Endothelial cell of umbilical vein (primary cell): Measurements from ENCODE around the gene JAZF1. TPM values are rescaled to one million over a fixed set of nuclear protein-coding genes. Genes with fewer than 3 reads are reported as not detected.

Experiments
- BruUV-seq: library from RNA; stranded (reverse); fragments of 400-500 nt; replicated peaks from 2 replicates; lab custom pipeline; 2021; lab: Mats Ljungman, UMichigan
- CTCF ChIA-PET: fragments of 300-600, 350-600 bp; sonication (Branson Sonifier 250); formaldehyde crosslinking; loops from one replicate; lab custom pipeline; 2021; ENCODE audit warnings: antibody characterized with exemption, inconsistent platforms; lab: Charles Lee
- POLR2A ChIA-PET: fragments of 300-600, 350-600 bp; sonication (Branson Sonifier 250); formaldehyde crosslinking; loops from one replicate; lab custom pipeline; 2021; ENCODE audit warnings: antibody characterized with exemption, inconsistent platforms; lab: Charles Lee
- DNase-seq: peaks from one replicate; pipeline ENCODE4 v3.0.0-alpha.2; 2011; ENCODE audit warnings: low read depth, low spot score
- FAIRE-seq: peaks from 2 replicates; lab custom pipeline; 2011; peaks lifted over from hg19 to GRCh38; lab: Jason Lieb, UNC
- H2AFZ ChIP-seq: 2 replicates; pipeline ENCODE4 v1.6.0; 2012; ENCODE audit warnings: low read depth, low read length, control low read depth, inconsistent platforms
- H3K27ac ChIP-seq: 2 replicates; pipeline ENCODE4 v1.5.1; 2011; ENCODE audit warnings: low read depth, mild to moderate bottlenecking, control low read depth, low read length, moderate library complexity; ENCODE audit not compliant: insufficient read depth
- H3K27me3 ChIP-seq, 2 experiments: 2 replicates each; pipeline versions ENCODE4 v1.6.0 to v1.6.1; 2011; ENCODE audit warnings: low read length in 2 of 2, mixed read lengths in 1 of 2; ENCODE audit not compliant: control insufficient read depth in 2 of 2, insufficient read depth in 2 of 2
- H3K36me3 ChIP-seq, 2 experiments: 2 replicates in 1 of 2; 3 replicates in 1 of 2; pipeline ENCODE4 v1.5.1; 2011; ENCODE audit warnings: low read length in 2 of 2, mild to moderate bottlenecking in 1 of 2, moderate library complexity in 1 of 2; ENCODE audit not compliant: control insufficient read depth in 2 of 2, insufficient read depth in 2 of 2; ENCODE audit errors: extremely low read depth in 1 of 2
- H3K4me1 ChIP-seq: 3 replicates; pipeline ENCODE4 v1.5.1; 2011; ENCODE audit warnings: mild to moderate bottlenecking, low read length; ENCODE audit not compliant: control insufficient read depth, insufficient read depth; ENCODE audit errors: extremely low read depth
- H3K4me2 ChIP-seq: 2 replicates; pipeline ENCODE4 v1.6.1; 2011; ENCODE audit warnings: low read length, control low read depth, mixed read lengths; ENCODE audit not compliant: insufficient read depth
- H3K4me3 ChIP-seq, 3 experiments: fragments of 200-600 bp in 1 of 3; sonication (generic), shearing (Covaris generic) in 1 of 3; replicated peaks in 1 of 3; 2 replicates each; pipeline ENCODE4 v1.5.1; 2011 to 2016; ENCODE audit warnings: control low read depth in 3 of 3, low read length in 3 of 3, mild to moderate bottlenecking in 2 of 3, inconsistent platforms in 1 of 3, low read depth in 1 of 3, moderate library complexity in 1 of 3; ENCODE audit not compliant: insufficient read depth in 1 of 3
- H3K79me2 ChIP-seq: 2 replicates; pipeline ENCODE4 v1.6.0; 2012; ENCODE audit warnings: low read length, inconsistent platforms; ENCODE audit not compliant: control insufficient read depth, insufficient read depth
- H3K9ac ChIP-seq: replicated peaks from 2 replicates; pipeline ENCODE3; 2011; ENCODE audit warnings: low read length, control low read depth; ENCODE audit not compliant: insufficient read depth; ENCODE audit errors: extremely low read depth
- H3K9me1 ChIP-seq: replicated peaks from 3 replicates; pipeline ENCODE4 v1.6.0; 2011; ENCODE audit warnings: mild to moderate bottlenecking, low read length; ENCODE audit not compliant: control insufficient read depth, insufficient read depth; ENCODE audit errors: extremely low read depth
- H3K9me3 ChIP-seq: replicated peaks from 2 replicates; pipeline ENCODE4 v1.5.1; 2012; ENCODE audit warnings: low read length, inconsistent platforms; ENCODE audit not compliant: control insufficient read depth, insufficient read depth
- H4K20me1 ChIP-seq: replicated peaks from 2 replicates; pipeline ENCODE3; 2011; ENCODE audit warnings: mild to moderate bottlenecking, low read length; ENCODE audit not compliant: control insufficient read depth, insufficient read depth; ENCODE audit errors: extremely low read depth
- CTCF ChIP-seq, 2 donors: IDR thresholded peaks; 1 replicate in 1 of 2; 2 replicates in 1 of 2; pipeline ENCODE4 v1.5.1; 2011; ENCODE audit warnings: low read length in 2 of 2, mild to moderate bottlenecking in 2 of 2, moderate library complexity in 2 of 2, control low read depth in 1 of 2, inconsistent platforms in 1 of 2, low read depth in 1 of 2; ENCODE audit not compliant: insufficient read depth in 1 of 2; ENCODE audit errors: extremely low read depth in 1 of 2
- EZH2 ChIP-seq: IDR thresholded peaks from 2 replicates; pipeline ENCODE4 v1.6.1; 2012; ENCODE audit warnings: borderline replicate concordance, low read depth, mild to moderate bottlenecking, moderate library complexity, low read length, inconsistent platforms; ENCODE audit not compliant: severe bottlenecking
- FOS ChIP-seq: IDR thresholded peaks from 2 replicates; pipeline ENCODE4 v1.6.1; 2011; ENCODE audit warnings: mild to moderate bottlenecking, low read length, moderate library complexity, borderline replicate concordance; ENCODE audit not compliant: insufficient read depth
- GATA2 ChIP-seq: IDR thresholded peaks from 2 replicates; pipeline ENCODE4 v1.7.0; 2011; ENCODE audit warnings: low read depth, mild to moderate bottlenecking, moderate library complexity, mixed read lengths, low read length; ENCODE audit not compliant: insufficient read length, insufficient read depth
- JUN ChIP-seq: IDR thresholded peaks from 2 replicates; pipeline ENCODE4 v1.6.1; 2011; ENCODE audit warnings: borderline replicate concordance, low read depth; ENCODE audit not compliant: insufficient read length, insufficient read depth
- MAX ChIP-seq: IDR thresholded peaks from 2 replicates; pipeline ENCODE4 v1.6.1; 2011; ENCODE audit not compliant: insufficient read depth, insufficient read length
- MYC ChIP-seq: IDR thresholded peaks from one replicate; pipeline ENCODE4 v1.6.1; 2011; ENCODE audit warnings: mild to moderate bottlenecking, low read depth, low read length
- POLR2A ChIP-seq: IDR thresholded peaks from 2 replicates; pipeline ENCODE4 v1.6.1; 2012; ENCODE audit warnings: low read depth, mild to moderate bottlenecking, control low read depth, low read length
- POLR2AphosphoS5 ChIP-seq: IDR thresholded peaks from 2 replicates; pipeline ENCODE4 v1.6.1; 2012; ENCODE audit warnings: low read depth, mild to moderate bottlenecking, control low read depth, low read length, moderate library complexity; ENCODE audit not compliant: insufficient read depth
- dilution Hi-C: fragments of 300-500 bp; cut with MboI; formaldehyde crosslinking; loops from one replicate; pipeline ENCODE4 v1.15.0; 2019; ENCODE audit warnings: low sequenced_read_pairs; ENCODE audit not compliant: extremely low pct_ligation_motif_present
- intact Hi-C: fragments of 100-400 bp; cut with micrococcal nuclease; formaldehyde crosslinking; loops from one replicate; pipeline ENCODE4 v1.10.0; 2022
- polyA plus RNA-seq, 4 experiments: library from polyadenylated mRNA; depleted of rRNA in 3 of 4; stranded (reverse) in 3 of 4; unstranded in 1 of 4; fragments of >200 nt; gene quantifications; 2 replicates each; pipeline versions ENCODE4 v1.2.1 to v1.2.3, GENCODE V29; 2011 to 2012; ENCODE audit warnings: missing spikeins in 1 of 4
- total RNA-seq: library from RNA; stranded (reverse); gene quantifications from 2 replicates; pipeline ENCODE4 v1.2.3, GENCODE V29; 2021

Gene JAZF1
- total and polyA plus RNA-seq, 2 donors (not counting 3 experiments of a cell fraction or from before 2014, with no cell fraction given), result 2.5 to 16.9 TPM

GRCh38 chr7:27804139-27804538 is 376.5 kb downstream of the JAZF1 start:
- Histone ChIP-seq H3K4me1 (no peaks in the 10 kb centered on the region), H3K9me1 (no peaks in the 10 kb centered on the region), H3K27me3 (no peaks in the 10 kb centered on the region), H4K20me1 (no peaks in the 10 kb centered on the region), H3K36me3 (no peaks in the 10 kb centered on the region), H3K4me3 (no peak overlapping the region), H3K4me2 (no peak overlapping the region), H2AFZ (no peak overlapping the region), H3K9ac (no peak overlapping the region), H3K79me2 (no peaks in the 10 kb centered on the region), H3K27ac (no peak overlapping the region), H3K9me3 (no peaks in the 10 kb centered on the region)
- DNase-seq, result no peak
- dilution Hi-C loops, result no loop called here
- ChIA-PET POLR2A (no interaction called here), CTCF (no interaction called here)
- no peak for TF ChIP-seq CTCF (IDR thresholded peaks at IDR 0.05; ENCODE audit: extremely low read depth in 1 of 2, insufficient read depth in 1 of 2, low read depth in 1 of 2, low read length in 2 of 2)
- no peak for TF ChIP-seq POLR2A
- TF ChIP-seq POLR2AphosphoS5, result no peak
- TF ChIP-seq EZH2, result no peak
- TF ChIP-seq MAX, result no peak
- no peak for TF ChIP-seq FOS
- no peak for TF ChIP-seq JUN
- TF ChIP-seq MYC, result no peak
- TF ChIP-seq GATA2, result no peak
- FAIRE-seq, result no peak
- intact Hi-C loops, result no loop called here
- BruUV-seq, result no TSS peak
